ENCODE measurements around the gene GALNT14.

GALNT14 gene

DNA sequence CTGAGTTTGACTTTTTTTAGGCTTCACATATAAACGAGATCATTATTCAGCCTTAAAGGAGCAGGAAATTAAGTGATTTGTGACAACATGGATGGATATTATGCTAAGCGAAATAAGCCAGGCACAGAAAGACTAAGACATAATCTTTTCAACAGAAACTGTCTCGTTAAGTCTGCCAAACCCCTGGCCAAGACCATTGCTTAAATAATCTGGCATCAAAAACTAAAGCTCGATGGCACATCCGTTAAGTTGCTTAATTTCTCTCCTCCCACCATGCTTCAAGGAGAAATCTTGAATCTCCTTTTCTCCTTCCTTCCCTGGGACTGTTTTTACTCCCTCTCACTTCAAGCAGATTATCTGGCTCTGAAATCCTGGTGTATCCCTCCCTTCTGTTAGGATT is 140.3 kb downstream of the GALNT14 start:
- ChIA-PET POLR2A (ENCODE audit: low non-redundant PET) (no interaction called here), CTCF (no interaction called here)
- TF ChIP-seq, protein P1, sequence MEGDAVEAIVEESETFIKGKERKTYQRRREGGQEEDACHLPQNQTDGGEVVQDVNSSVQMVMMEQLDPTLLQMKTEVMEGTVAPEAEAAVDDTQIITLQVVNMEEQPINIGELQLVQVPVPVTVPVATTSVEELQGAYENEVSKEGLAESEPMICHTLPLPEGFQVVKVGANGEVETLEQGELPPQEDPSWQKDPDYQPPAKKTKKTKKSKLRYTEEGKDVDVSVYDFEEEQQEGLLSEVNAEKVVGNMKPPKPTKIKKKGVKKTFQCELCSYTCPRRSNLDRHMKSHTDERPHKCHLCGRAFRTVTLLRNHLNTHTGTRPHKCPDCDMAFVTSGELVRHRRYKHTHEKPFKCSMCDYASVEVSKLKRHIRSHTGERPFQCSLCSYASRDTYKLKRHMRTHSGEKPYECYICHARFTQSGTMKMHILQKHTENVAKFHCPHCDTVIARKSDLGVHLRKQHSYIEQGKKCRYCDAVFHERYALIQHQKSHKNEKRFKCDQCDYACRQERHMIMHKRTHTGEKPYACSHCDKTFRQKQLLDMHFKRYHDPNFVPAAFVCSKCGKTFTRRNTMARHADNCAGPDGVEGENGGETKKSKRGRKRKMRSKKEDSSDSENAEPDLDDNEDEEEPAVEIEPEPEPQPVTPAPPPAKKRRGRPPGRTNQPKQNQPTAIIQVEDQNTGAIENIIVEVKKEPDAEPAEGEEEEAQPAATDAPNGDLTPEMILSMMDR (conservative IDR thresholded peaks at IDR 0.05; ENCODE audit: low read depth): no peak
- no peak overlapping the region for H3K27ac ChIP-seq
- DNase-seq (ENCODE audit: low spot score): no peak

DNA sequence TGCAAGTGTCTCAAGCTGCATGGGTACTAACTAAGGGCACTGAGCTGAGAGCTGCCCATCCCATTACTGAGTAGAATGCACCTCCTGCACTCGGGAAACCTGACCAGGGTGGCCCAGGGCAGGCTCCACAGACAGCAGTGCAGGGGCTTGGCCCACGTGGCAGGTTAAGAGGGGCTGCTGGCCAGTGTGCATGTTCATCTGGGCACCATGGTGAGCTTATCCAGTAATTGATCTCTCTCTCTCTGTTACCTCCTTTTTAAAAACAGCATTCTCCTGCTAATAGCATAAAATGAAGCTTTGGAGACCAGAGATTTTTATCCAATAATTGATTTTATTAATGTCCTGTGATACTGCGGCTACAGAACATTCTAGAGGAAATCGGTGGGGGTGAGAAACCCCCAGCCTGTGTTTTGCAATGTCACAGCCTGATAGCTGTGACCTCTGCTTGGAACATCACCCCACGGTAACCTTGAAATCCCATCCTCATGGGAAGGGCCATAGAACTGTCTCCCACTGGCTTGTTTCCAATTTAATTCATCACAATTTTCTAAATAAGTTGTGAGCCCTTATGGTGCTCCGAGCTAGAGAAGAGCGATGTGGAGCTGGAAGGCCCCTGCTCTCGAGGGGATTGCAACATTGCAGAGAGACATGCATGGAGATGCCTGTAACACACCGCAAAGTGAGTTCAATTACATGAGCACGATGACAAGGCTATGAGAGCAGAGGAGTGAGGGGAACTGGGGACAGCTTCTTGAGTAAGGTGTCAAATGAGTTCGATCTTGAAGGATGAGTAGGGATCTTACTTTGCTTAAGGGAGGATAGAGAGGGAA is 143.8 kb downstream of the GALNT14 start:
- H3K27ac ChIP-seq: no peak overlapping the region
- TF ChIP-seq, protein P1 (conservative IDR thresholded peaks at IDR 0.05; ENCODE audit: low read depth): no peak
- ChIA-PET POLR2A (ENCODE audit: low non-redundant PET) (no interaction called here), CTCF (no interaction called here)
- DNase-seq (ENCODE audit: low spot score): no peak

- H3K27ac ChIP-seq: no peak overlapping the region
- ChIA-PET POLR2A (ENCODE audit: low non-redundant PET) (no interaction called here), CTCF (no interaction called here)
- no peak for DNase-seq (ENCODE audit: low spot score)
- TF ChIP-seq, protein P1 (conservative IDR thresholded peaks at IDR 0.05; ENCODE audit: low read depth): no peak
Measured at GRCh38 chr2:30992781-30993180, 145.5 kb downstream of the GALNT14 start.

DNA sequence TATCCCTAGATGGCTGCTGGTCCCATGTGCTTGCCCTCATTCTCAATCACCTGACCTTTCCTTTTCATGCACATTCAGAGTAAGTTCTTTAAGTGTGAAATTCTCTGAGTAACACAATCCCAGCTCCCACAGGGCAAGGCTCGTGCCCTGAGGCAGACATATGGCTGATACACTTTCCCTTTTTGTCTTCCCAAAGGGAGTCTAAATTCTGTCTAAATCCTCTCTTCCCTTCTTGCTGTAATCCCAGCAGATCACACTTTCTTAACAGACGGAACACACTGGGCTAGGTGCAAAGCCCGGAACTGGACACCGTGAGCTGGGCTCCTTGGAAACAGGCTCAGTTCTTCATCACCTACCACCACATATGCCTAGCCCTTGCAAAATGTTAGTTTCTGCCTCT is 147.6 kb downstream of the GALNT14 start:
- POLR2A ChIA-PET (ENCODE audit: low non-redundant PET): no interaction called here
- CTCF ChIA-PET: interaction anchor here (0.7 kb wide), 2 partner anchors 15 to 1099 kb away, joined by 3 read pairs; no protein-coding TSS in a partner anchor
- TF ChIP-seq, protein P1 (conservative IDR thresholded peaks at IDR 0.05; ENCODE audit: low read depth): no peak
- no peak for DNase-seq (ENCODE audit: low spot score)
- no peak overlapping the region for H3K27ac ChIP-seq

GRCh38 chr2:30990176-30990575 is 148.1 kb downstream of the GALNT14 start:
- POLR2A ChIA-PET (ENCODE audit: low non-redundant PET): no interaction called here
- CTCF ChIA-PET: interaction anchor here (0.7 kb wide), 1 partner anchor 1098 kb away, joined by 3 read pairs; no protein-coding TSS in a partner anchor
- TF ChIP-seq, protein P1 (conservative IDR thresholded peaks at IDR 0.05; ENCODE audit: low read depth): no peak
- H3K27ac ChIP-seq: no peak overlapping the region
- DNase-seq (ENCODE audit: low spot score): no peak

- ChIA-PET CTCF (interaction anchor here (0.7 kb wide), 1 partner anchor 1098 kb away, joined by 3 read pairs; no protein-coding TSS in a partner anchor), POLR2A (ENCODE audit: low non-redundant PET) (no interaction called here)
- DNase-seq (ENCODE audit: low spot score): no peak
- TF ChIP-seq, protein P1 (conservative IDR thresholded peaks at IDR 0.05; ENCODE audit: low read depth): no peak
- no peak overlapping the region for H3K27ac ChIP-seq
Measured at GRCh38 chr2:30989746-30990145, 148.5 kb downstream of the GALNT14 start.

All from RWPE1 (cell line).